NCI-H187 (cell line): ENCODE data around the gene BRD1.

Experiments used
- DNase-seq, 2 experiments: peaks; one replicate each; lab custom pipeline; 2025; lab: John Stamatoyannopoulos, UW

Gene BRD1

GRCh38 chr22:49753276-49753890 lies 74.3 kb downstream of the BRD1 start:
- no peak for DNase-seq

GRCh38 chr22:49752598-49753091 lies 75.0 kb downstream of the BRD1 start:
- DNase-seq, result no peak

DNA sequence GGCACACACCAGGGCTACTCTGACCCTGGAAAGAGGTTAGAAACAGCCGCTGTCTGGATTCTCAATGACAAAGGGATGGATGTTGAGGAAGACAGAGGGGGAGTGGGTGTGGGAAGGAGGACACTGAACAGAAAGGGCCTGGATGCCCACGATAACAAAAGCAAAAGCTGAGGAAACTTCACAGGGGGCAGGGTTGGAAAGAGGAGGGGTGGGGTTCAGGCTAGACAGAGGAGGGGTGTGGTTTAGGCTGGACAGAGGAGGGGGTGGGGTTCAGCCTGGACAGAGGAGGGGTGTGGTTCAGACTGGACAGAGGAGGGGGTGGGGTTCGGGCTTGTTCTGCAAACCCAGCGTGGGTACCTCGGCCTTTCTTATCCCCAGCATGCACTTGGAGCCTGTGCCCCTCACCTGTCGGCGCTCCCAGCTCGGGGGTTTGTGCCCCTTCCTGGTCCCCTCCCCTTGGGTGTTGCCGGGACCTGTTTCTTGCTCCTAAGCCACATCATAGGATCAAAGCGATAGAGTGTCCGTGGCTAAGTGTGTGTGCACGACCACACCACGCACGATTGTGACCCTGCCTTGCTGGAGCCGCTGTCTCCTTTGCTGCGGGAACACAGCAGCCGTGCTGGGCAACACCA lies 75.6 kb downstream of the BRD1 start:
- DNase-seq, result no peak

GRCh38 chr22:49751318-49751965 lies 76.2 kb downstream of the BRD1 start:
- DNase-seq, result no peak

DNA sequence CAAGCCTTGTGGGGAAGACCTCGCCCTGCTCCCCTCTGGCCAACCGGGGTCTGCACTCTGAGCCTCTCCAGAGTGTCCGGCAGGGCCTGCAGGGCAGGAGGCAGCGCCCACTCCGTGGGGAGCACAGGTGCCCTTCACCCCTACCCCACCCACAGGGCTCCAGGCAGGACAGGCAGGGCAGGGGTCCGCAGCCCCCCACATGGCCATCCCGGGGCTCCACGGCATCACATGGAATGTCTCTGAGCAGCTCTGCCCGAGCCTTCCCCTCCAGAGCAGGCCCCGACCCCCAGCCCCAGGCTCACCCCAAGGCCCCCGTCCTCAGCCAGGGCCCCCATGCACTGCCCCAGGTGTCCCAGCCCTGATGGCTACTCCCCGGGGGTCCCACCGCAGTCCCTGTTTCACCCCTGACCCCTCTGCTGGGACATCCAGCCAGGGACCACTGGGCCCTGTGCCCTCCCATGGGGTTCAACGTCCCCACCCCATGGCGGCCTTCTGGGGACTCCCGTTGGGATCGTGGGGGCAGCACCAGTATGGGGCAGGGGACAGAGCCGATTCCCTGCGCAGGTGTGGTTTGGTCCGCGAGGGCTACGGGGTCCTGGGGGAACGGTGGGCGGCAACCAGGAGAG lies 77.7 kb downstream of the BRD1 start:
- no peak for DNase-seq

DNA sequence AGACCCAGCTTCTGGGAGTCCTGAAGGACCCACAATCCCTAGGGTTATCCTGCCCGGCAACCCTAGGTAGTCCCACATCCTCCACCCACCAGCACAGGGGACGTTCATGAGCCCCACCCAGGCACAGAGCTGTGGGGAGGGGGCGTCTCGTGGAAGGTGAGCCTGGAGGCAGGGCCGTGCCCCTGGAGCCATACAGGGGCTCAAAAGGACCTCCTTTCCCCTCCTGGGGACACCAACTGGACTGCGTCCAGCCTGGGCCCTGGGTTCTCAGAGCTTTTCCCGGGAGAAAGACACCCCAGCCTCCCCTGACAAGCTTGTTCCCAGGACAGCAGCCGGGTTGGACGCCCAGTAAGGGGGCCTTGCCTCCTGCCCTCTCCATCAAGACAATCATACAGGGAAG lies 78.4 kb downstream of the BRD1 start:
- no peak for DNase-seq

GRCh38 chr22:49748514-49748913 lies 79.2 kb downstream of the BRD1 start:
- no peak for DNase-seq

DNA sequence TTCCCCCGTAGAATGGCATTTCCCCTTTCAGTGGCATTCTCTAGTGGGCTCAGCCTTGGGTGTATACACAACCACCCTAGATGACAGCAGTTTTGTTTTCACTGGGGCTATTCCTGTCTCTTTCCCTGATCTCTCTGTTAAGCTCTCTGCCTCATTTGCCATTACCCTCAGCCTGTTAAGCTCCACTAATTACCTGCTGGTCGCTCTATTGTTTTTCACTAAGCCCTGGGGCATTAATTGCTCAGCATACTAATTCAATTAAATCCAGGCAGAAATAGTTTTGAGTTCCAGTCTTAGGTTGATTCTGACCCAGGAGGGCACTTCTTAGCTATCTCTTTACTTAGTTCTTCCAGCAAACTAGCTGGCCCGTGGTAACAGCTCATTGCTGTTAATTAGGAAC lies 80.0 kb downstream of the BRD1 start:
- no peak for DNase-seq

DNA sequence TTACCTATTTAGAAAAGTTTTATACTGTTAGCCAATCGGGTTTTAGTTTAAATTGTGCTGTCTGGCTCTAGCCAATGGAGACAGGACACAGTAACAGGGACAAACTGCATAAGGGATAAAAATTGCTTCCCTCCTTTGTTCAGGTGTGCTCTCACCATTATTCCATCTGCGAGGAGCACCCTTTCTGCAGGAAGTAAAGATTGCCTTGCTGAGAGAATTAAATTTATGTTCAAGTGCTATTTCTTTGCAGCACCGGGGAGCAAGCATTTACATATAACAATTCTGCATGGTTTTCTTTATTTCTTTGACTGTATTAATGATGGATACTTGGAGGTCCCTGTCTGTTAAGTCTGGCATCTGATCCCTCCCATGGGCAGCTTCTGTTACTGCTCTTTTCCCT lies 80.5 kb downstream of the BRD1 start:
- DNase-seq, result no peak

DNA sequence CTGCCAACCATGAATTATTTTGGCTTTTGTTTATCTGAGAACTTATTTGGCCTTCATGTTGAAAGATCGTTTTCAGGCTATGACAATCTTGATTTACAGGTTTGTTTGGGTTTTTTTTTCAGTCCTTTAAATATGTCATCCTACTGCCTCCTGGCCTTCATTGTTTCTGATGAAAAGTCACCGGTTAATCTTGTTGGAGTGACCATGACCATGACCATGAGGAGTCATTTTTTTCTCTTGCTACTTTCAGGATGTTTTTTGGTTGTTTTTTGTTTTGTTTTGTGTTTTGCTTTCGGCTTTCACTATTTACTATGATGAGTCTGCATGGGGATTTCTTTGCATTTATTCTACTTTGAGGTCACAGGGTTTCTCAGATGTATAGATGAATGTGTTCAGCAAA lies 81.6 kb downstream of the BRD1 start:
- no peak for DNase-seq

DNA sequence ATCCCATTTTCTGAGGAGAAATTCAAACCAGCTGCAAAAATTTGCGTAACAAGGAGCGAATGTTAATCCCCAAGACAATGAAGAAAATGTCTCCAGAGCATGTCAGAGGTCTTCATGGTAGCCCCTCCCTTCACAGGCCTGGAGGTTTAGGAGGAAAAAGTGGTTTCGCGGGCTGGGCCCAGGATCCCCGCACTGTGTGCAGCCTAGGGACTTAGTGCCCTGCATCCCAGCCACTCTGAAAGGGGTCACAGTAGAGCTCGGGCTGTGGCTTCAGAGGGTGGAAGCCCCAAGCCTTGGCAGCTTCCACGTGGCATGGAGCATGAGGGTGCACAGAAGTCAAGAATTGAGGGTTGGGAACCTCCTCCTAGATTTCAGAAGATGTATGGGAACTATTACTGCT lies 87.4 kb downstream of the BRD1 start:
- no peak for DNase-seq

DNA sequence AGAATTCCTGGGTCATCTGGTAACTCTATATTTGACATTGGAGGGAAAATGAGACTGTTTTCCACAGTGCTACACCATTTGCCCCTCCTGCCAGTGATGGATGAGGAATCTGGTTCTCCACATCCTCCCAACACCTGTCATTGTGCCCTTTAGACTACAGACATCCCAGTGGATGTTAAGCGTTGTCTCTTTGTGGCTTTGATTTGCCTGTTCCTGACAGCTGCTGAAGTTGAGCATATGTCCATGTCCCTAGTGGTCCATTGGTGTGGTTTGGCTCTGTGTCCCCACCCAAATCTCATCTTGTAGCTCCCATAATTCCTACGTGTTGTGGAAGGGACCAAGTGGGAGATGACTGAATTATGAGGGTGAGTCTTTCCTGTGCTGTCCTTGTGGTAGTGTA lies 88.5 kb downstream of the BRD1 start:
- DNase-seq, result no peak

DNA sequence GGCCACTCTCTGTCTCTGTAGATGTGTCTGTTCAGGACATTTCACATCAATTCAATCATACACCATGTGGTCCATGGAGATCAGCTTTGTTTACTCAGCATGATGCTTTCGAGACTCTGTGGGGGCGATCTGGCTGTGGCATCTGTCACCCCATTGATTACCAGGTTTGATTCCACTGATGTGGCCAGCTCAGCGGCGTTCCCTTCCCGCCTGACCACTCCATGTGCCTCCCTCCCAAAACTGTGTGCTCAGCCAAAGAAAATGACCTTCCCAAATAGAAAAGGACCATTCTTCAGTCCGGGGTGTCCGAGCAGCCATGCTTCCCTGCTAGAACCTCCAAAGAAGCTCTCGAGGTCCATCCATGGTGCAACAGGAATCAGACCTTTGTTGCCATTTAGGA lies 89.1 kb downstream of the BRD1 start:
- no peak for DNase-seq

GRCh38 chr22:49738006-49738405 lies 89.7 kb downstream of the BRD1 start:
- no peak for DNase-seq

DNA sequence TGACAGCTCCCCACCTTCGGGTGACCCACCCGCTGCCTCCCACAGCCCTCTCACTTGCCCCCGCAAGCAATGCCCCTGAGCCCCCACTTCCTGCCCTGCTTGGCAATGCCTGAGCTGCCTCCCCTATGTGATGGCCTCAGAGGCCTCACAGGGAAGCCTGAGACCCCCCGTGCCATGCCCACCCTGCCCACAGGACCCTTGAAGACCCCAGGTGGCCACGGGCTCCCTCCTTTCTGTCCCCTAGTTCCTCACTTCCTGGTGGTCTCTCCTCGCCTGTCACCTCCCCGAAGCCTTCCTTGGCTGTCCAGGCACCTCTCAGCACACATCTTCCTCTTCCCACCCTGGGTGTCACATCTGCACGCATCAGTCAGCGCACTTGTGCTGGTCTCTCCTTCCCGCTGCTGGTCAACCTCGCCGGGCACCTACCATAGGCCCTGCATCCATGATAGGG lies 90.5 kb downstream of the BRD1 start:
- DNase-seq, result no peak

DNA sequence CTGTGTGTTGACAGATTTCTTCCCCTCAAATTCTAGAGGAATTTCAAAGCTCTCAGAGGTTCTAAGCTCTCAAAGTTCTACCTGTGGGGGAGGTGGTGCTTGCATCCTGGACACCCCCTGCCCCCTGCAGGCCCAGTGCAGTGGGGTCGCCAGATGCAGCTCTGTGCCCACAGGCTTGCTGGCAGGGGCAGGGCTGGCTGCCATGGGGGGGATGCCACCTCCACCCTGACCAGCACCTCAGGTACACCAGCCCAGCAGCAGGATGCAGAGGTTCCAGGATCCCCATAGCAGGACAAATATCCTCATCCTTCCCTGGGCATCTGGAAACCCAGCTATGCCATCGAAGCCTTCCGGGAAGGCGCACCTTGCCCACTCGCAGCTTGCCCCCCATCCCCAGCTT lies 91.1 kb downstream of the BRD1 start:
- DNase-seq, result no peak

- DNase-seq, result no peak
Measured at GRCh38 chr22:49735901-49736421, 91.7 kb downstream of the BRD1 start.

GRCh38 chr22:49735411-49735900 lies 92.2 kb downstream of the BRD1 start:
- DNase-seq, result no peak

DNA sequence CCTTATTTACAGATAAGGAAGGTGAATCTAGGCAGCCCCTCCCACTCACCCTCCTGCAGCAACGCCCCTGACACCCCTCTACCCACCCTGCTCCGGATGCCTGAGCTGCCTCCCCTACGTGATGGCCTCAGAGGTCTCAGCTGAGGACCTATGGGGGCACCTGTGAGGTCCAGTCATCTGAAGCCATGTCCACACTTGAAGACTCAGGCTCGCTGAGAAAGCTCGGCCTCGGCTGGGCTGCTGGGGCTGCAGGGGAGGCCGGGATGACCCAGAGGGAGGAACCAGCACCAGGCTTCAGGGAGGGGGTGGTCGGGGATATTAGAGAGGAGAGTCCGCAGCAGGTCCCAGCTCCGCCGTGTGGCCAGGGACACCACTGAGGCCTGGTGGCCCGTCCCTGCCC lies 92.8 kb downstream of the BRD1 start:
- no peak for DNase-seq

- no peak for DNase-seq
Measured at GRCh38 chr22:49734390-49734789, 93.3 kb downstream of the BRD1 start.

DNA sequence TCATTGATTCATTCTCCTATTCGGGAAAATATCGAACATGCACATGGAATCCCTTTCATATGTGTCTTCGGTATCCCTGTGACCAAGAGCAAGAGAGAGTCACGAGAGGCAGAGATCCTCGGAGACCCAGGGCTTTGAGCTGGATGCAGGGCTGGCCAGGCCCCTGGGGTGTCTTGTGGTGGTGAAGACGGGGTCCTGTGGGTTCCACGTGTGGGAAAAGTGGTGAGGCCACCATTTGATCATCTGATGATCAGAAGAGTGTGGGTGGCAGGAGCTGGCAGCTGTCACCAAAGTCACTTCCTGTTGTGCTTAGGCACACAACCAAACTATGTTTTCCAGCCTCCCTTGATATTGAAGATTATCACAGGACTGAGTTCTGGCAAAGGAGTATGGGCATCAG lies 94.0 kb downstream of the BRD1 start:
- DNase-seq, result no peak

- DNase-seq, result no peak
Measured at GRCh38 chr22:49730656-49731055, 97.0 kb downstream of the BRD1 start.
